ENCODE data around the gene GALNT10. TPM values are rescaled to one million over a fixed set of nuclear protein-coding genes. Genes with fewer than 3 reads are reported as not detected.

The GALNT10 gene
- total and polyA plus RNA-seq, 9 of the 15 experiments (the other 6 are each of a cell fraction or from before 2014, with no cell fraction given): 4.6 to 37.1 (median 13.3) TPM

DNA sequence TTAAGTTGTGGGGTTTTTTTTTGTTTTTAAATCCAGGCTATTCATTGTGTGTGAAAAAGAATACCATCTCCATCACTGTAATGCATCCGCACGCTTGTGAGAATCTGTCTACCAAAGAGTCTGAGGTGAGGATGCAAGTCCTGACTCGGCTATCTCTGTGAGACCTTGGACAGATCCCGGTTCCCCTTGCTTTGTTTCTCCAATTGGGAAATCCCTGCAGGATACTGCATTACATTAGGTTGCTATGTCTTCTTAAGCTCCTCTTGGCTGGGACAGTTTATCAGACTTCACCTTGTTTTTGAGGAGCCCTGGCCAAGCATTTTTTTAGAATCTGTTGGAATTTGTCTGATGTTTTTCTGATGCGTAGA, 46.8 kb downstream of the GALNT10 start (continued):
- TF ChIP-seq ZBTB12 (CRISPR knock-in tag; IDR thresholded peaks at IDR 0.05) (no peak), NFATC3 (IDR thresholded peaks at IDR 0.05) (no peak), RCOR1 (IDR thresholded peaks at IDR 0.05; ENCODE audit: borderline replicate concordance in 1 of 2, low read depth in 2 of 2, low read length in 2 of 2) (no peak), SMARCA5 (IDR thresholded peaks at IDR 0.05) (no peak), PKNOX1 (IDR thresholded peaks at IDR 0.05) (no peak), RBM22 (IDR thresholded peaks at IDR 0.05; ENCODE audit: low read depth, low read length, poor library complexity, severe bottlenecking) (no peak)

- TF ChIP-seq RBM34 (IDR thresholded peaks at IDR 0.05; ENCODE audit: borderline replicate concordance, insufficient read depth, low read length): no peak
- TF ChIP-seq TBP (optimal IDR thresholded peaks at IDR 0.05; ENCODE audit: low read depth, low read length): no peak
- TF ChIP-seq, protein P1, sequence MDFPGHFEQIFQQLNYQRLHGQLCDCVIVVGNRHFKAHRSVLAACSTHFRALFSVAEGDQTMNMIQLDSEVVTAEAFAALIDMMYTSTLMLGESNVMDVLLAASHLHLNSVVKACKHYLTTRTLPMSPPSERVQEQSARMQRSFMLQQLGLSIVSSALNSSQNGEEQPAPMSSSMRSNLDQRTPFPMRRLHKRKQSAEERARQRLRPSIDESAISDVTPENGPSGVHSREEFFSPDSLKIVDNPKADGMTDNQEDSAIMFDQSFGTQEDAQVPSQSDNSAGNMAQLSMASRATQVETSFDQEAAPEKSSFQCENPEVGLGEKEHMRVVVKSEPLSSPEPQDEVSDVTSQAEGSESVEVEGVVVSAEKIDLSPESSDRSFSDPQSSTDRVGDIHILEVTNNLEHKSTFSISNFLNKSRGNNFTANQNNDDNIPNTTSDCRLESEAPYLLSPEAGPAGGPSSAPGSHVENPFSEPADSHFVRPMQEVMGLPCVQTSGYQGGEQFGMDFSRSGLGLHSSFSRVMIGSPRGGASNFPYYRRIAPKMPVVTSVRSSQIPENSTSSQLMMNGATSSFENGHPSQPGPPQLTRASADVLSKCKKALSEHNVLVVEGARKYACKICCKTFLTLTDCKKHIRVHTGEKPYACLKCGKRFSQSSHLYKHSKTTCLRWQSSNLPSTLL (IDR thresholded peaks at IDR 0.05): no peak
- TF ChIP-seq ZBTB12 (CRISPR knock-in tag; IDR thresholded peaks at IDR 0.05): no peak
- no peak for TF ChIP-seq ZNF695 (CRISPR knock-in tag; IDR thresholded peaks at IDR 0.05)
Measured at GRCh38 chr5:154237946-154238345, 47.4 kb downstream of the GALNT10 start.

More at GRCh38 chr5:154237946-154238345, 47.4 kb downstream of the GALNT10 start:
- Histone ChIP-seq H3K9me1 (ENCODE audit: control insufficient read depth, insufficient read depth, low read length) (no peaks in the 10 kb centered on the region), H3K27ac (ENCODE audit: extremely low read depth, low read depth, low read length) (no peak overlapping the region), H3K36me3 (ENCODE audit: control insufficient read depth, insufficient read depth, low read length) (no peaks in the 10 kb centered on the region), H3K4me3 (no peak overlapping the region), H4K20me1 (replicated peaks; ENCODE audit: control insufficient read depth, insufficient read depth, low read length) (no peaks in the 10 kb centered on the region), H3K79me2 (ENCODE audit: control insufficient read depth, insufficient read depth, low read length) (no peaks in the 10 kb centered on the region; the same call in 2 of the 3 replicates), H3K27me3 (ENCODE audit: control insufficient read depth in 2 of 2, insufficient read depth in 2 of 2, low read length in 2 of 2) (no peaks in the 10 kb centered on the region), H2AFZ (ENCODE audit: low read depth, low read length) (no peak overlapping the region), H3K9ac (ENCODE audit: insufficient read depth in 1 of 2, low read depth in 2 of 2, low read length in 2 of 2) (no peak overlapping the region), H3K4me1 (replicated peaks in 1 of 2; ENCODE audit: control insufficient read depth in 2 of 2, insufficient read depth in 2 of 2, low read length in 2 of 2) (peaks cover 0 to 5% of the 10 kb centered on the region in 2 experiments; a peak in 2 of 5 replicates), H3K4me2 (ENCODE audit: insufficient read depth, low read length) (no peak overlapping the region), H3K9me3 (replicated peaks; ENCODE audit: control insufficient read depth, insufficient read depth, low read depth, low read length) (no peaks in the 10 kb centered on the region)
- no TSS peak for BruUV-seq (replicated peaks)
- ChIA-PET POLR2A (no interaction called here), CTCF (ENCODE audit: low intra/inter-chr PET ratio) (no interaction called here)
- in situ Hi-C loops (cut with MboI) (no loop called here), intact Hi-C loops (cut with micrococcal nuclease) (no loop called here)
- FAIRE-seq: no peak
- WGBS (ENCODE audit: insufficient coverage, low coverage, missing lambda C conversion rate): 91% methylated on average over 5 of the region's 5 CpGs
- DNase-seq (ENCODE audit: extremely low read depth in 1 of 4, low spot score in 3 of 4): no peak
- ATAC-seq: no peak

Data from K562 (cell line).